HepG2 (cell line): ENCODE measurements around the gene SPACA5B. TPM values are rescaled to one million over a fixed set of nuclear protein-coding genes. Genes with fewer than 3 reads are reported as not detected.

Experiments
- ATAC-seq: fragments of 200-7000 bp; cut with Tn5 transposase; 3 replicates; pipeline ENCODE4 v1.9.1; 2020; ENCODE audit warnings: mild to moderate bottlenecking, moderate library complexity
- BruUV-seq: library from RNA; stranded (reverse); fragments of 400-500 nt; replicated peaks from 2 replicates; lab custom pipeline; 2021; lab: Mats Ljungman, UMichigan
- CTCF ChIA-PET: fragments of 300-600 bp; formaldehyde crosslinking; extraction: SDS; loops from one replicate; lab custom pipeline; 2021; ENCODE audit warnings: low total read pairs, inconsistent platforms, low intra/inter-chr PET ratio; lab: Yijun Ruan, JAX
- POLR2A ChIA-PET: fragments of 350-600 bp; sonication (Branson Sonifier 250); formaldehyde crosslinking; loops from one replicate; lab custom pipeline; 2020; ENCODE audit warnings: antibody characterized with exemption, inconsistent platforms; lab: Yijun Ruan, JAX
- DNase-seq: peaks from one replicate; pipeline ENCODE4 v3.0.0-alpha.2; 2015; ENCODE audit warnings: low spot score
- FAIRE-seq: peaks from 3 replicates; lab custom pipeline; 2011; peaks lifted over from hg19 to GRCh38; lab: Jason Lieb, UNC
- H2AFZ ChIP-seq: one replicate; pipeline ENCODE4 v1.6.1; 2011; ENCODE audit warnings: low read length, inconsistent platforms
- H3K27ac ChIP-seq: fragments of 300-600 bp; 3 replicates; pipeline ENCODE4 v1.8.0; 2011; ENCODE audit warnings: mixed run types, mild to moderate bottlenecking, mixed read lengths, low read length, inconsistent platforms; ENCODE audit not compliant: insufficient read depth; ENCODE audit errors: extremely low read length
- H3K27me3 ChIP-seq, 2 experiments: fragments of 200-600 bp in 1 of 2; 2 replicates in 1 of 2; 3 replicates in 1 of 2; pipeline versions ENCODE4 v1.6.0 to v1.8.0; 2011; ENCODE audit warnings: low read length in 2 of 2, mild to moderate bottlenecking in 2 of 2, moderate library complexity in 2 of 2, inconsistent platforms in 1 of 2; ENCODE audit not compliant: insufficient read depth in 2 of 2, control insufficient read depth in 1 of 2
- H3K36me3 ChIP-seq, 2 experiments: fragments of 200-600 bp in 1 of 2; replicated peaks in 1 of 2; 2 replicates in 1 of 2; 3 replicates in 1 of 2; pipeline versions ENCODE4 v1.5.1 to v1.8.0; 2011; ENCODE audit warnings: low read length in 2 of 2, inconsistent platforms in 1 of 2; ENCODE audit not compliant: insufficient read depth in 2 of 2, control insufficient read depth in 1 of 2
- H3K4me1 ChIP-seq: 2 replicates; pipeline ENCODE4 v1.5.1; 2012; ENCODE audit warnings: low read length, inconsistent platforms; ENCODE audit not compliant: insufficient read depth
- H3K4me2 ChIP-seq: 2 replicates; pipeline ENCODE4 v1.6.0; 2011; ENCODE audit warnings: low read depth, low read length, inconsistent platforms
- H3K4me3 ChIP-seq, 3 experiments: fragments of 200-600 bp in 1 of 3; sonication (generic), shearing (Covaris generic) in 1 of 3; replicated peaks in 1 of 3; 2 replicates each; pipeline ENCODE4 v1.5.1; 2011 to 2016; ENCODE audit warnings: low read length in 3 of 3, inconsistent platforms in 2 of 3, low read depth in 2 of 3, mild to moderate bottlenecking in 2 of 3, control low read depth in 1 of 3, mixed read lengths in 1 of 3; ENCODE audit not compliant: insufficient read depth in 1 of 3
- H3K79me2 ChIP-seq: one replicate; pipeline ENCODE4 v1.6.1; 2011; ENCODE audit warnings: low read length, inconsistent platforms; ENCODE audit not compliant: insufficient read depth
- H3K9ac ChIP-seq: 2 replicates; pipeline ENCODE4 v1.6.0; 2011; ENCODE audit warnings: mild to moderate bottlenecking, low read depth, low read length, inconsistent platforms; ENCODE audit not compliant: insufficient read depth
- H3K9me3 ChIP-seq: 2 replicates; pipeline ENCODE4 v1.5.1; 2012; ENCODE audit warnings: mild to moderate bottlenecking, low read length
- H4K20me1 ChIP-seq: 2 replicates; pipeline ENCODE4 v1.6.0; 2011; ENCODE audit warnings: inconsistent platforms, mild to moderate bottlenecking, low read length, moderate library complexity; ENCODE audit not compliant: insufficient read depth
- DMAP1 ChIP-seq: IDR thresholded peaks from 2 replicates; pipeline ENCODE4 v1.6.1; 2016
- GLI4 ChIP-seq: sonication (generic); formaldehyde crosslinking; IDR thresholded peaks from 2 replicates; pipeline ENCODE4 v1.5.1; 2020; ENCODE audit warnings: missing genetic modification reagents, mild to moderate bottlenecking, moderate library complexity, borderline replicate concordance
- HNF4A ChIP-seq: sonication (generic); formaldehyde crosslinking; IDR thresholded peaks from 2 replicates; pipeline ENCODE4 v1.4.0; 2020; ENCODE audit warnings: missing genetic modification reagents
- NFE2L1 ChIP-seq: sonication (generic); formaldehyde crosslinking; IDR thresholded peaks from 2 replicates; pipeline ENCODE4 v1.4.0; 2020; ENCODE audit warnings: missing genetic modification reagents, mild to moderate bottlenecking, borderline replicate concordance
- RAD21 ChIP-seq: fragments of 450-650 bp; formaldehyde crosslinking; IDR thresholded peaks from 2 replicates; pipeline ENCODE4 v1.5.0; 2020; ENCODE audit warnings: mild to moderate bottlenecking
- SALL1 ChIP-seq: sonication (generic); formaldehyde crosslinking; IDR thresholded peaks from 2 replicates; pipeline ENCODE4 v1.8.0; 2022; ENCODE audit warnings: mild to moderate bottlenecking, missing genetic modification reagents
- ZBTB40 ChIP-seq, 2 experiments: fragments of 450-650 bp in 1 of 2; sonication (generic) in 1 of 2; formaldehyde crosslinking in 1 of 2; IDR thresholded peaks; 2 replicates each; pipeline versions ENCODE4 v1.6.1 to v1.8.0; 2016 to 2022; ENCODE audit warnings: antibody characterized with exemption in 1 of 2, mild to moderate bottlenecking in 1 of 2, missing genetic modification reagents in 1 of 2
- ZC3H4 ChIP-seq: sonication (generic); formaldehyde crosslinking; IDR thresholded peaks from 2 replicates; pipeline ENCODE4 v1.4.0; 2020; ENCODE audit warnings: missing genetic modification reagents, borderline replicate concordance
- ZNF501 ChIP-seq: sonication (generic); formaldehyde crosslinking; IDR thresholded peaks from 2 replicates; pipeline ENCODE4 v1.5.1; 2020; ENCODE audit warnings: mild to moderate bottlenecking, moderate library complexity, missing genetic modification reagents
- ZNF503 ChIP-seq: sonication (generic); formaldehyde crosslinking; IDR thresholded peaks from 2 replicates; pipeline ENCODE4 v1.4.0; 2020; ENCODE audit warnings: missing genetic modification reagents
- ZNF589 ChIP-seq: sonication (generic); formaldehyde crosslinking; conservative IDR thresholded peaks from 2 replicates; pipeline ENCODE4 v1.8.0; 2022; ENCODE audit warnings: mild to moderate bottlenecking, moderate library complexity, missing genetic modification reagents
- WGBS: methylation state at CpG from one replicate; pipeline ENCODE4 v1.1.6; 2017; ENCODE audit warnings: low lambda C conversion rate; 5-methylcytosine and 5-hydroxymethylcytosine counted together
- in situ Hi-C: cut with HindIII; loops from 2 replicates; pipeline ENCODE4 v1.10.0; 2017; ENCODE audit warnings: low pct_unique_long_range_greater_than_20kb; ENCODE audit not compliant: extremely low pct_ligation_motif_present
- intact Hi-C: fragments of 100-400 bp; cut with micrococcal nuclease; formaldehyde crosslinking; loops from one replicate; pipeline ENCODE4 v1.10.0; 2022; ENCODE audit not compliant: unreplicated experiment
- polyA plus RNA-seq, 8 experiments: library from polyadenylated mRNA; depleted of rRNA in 3 of 8; stranded (reverse) in 7 of 8; unstranded in 1 of 8; fragments of >200 nt; fragmentation: Illumina TruSeq in 4 of 8; extraction: Trizol in 4 of 8; gene quantifications; 2 replicates each; pipeline versions ENCODE4 v1.2.1 to v1.2.3, GENCODE V29; 2011 to 2016; ENCODE audit warnings: low read depth in 4 of 8, missing spikeins in 1 of 8, mixed read lengths in 1 of 8; ENCODE audit not compliant: insufficient read depth in 1 of 8
- total RNA-seq, 5 experiments: library from RNA; depleted of rRNA; stranded (reverse); fragments of >200 nt; fragmentation: Illumina TruSeq; extraction: Trizol; gene quantifications; 2 replicates each; pipeline ENCODE4 v1.2.3, GENCODE V29; 2016; ENCODE audit warnings: low read depth in 1 of 5

Gene SPACA5B
- total and polyA plus RNA-seq, 2 of the 13 experiments (the other 11 are each of a cell fraction or from before 2014, with no cell fraction given) = not detected

GRCh38 chrX:48165241-48165640 lies 34.8 kb downstream of the SPACA5B start:
- Histone ChIP-seq H3K9me3 (no peaks in the 10 kb centered on the region), H3K4me3 (no peak overlapping the region), H4K20me1 (no peaks in the 10 kb centered on the region), H3K79me2 (no peaks in the 10 kb centered on the region), H3K27me3 (no peaks in the 10 kb centered on the region), H2AFZ (no peak overlapping the region), H3K4me2 (no peak overlapping the region), H3K27ac (no peak overlapping the region), H3K4me1 (no peaks in the 10 kb centered on the region), H3K9ac (no peak overlapping the region), H3K36me3 (no peaks in the 10 kb centered on the region)
- intact Hi-C loops (no loop called here), in situ Hi-C loops (no loop called here)
- FAIRE-seq (no peak), ATAC-seq (no peak), DNase-seq (no peak)
- WGBS = 33% methylated on average over 10 of the region's 12 CpGs
- ChIA-PET POLR2A (no interaction called here), CTCF (no interaction called here)
- BruUV-seq = no TSS peak
- TF ChIP-seq GLI4 (CRISPR knock-in tag) (no peak), ZC3H4 (CRISPR knock-in tag) (no peak), SALL1 (CRISPR knock-in tag) (no peak), ZBTB40 (IDR thresholded peaks at IDR 0.05) (no peak), ZBTB40 (CRISPR knock-in tag; IDR thresholded peaks at IDR 0.05) (no peak), ZNF503 (CRISPR knock-in tag) (no peak), DMAP1 (CRISPR knock-in tag) (no peak), ZNF501 (CRISPR knock-in tag) (no peak), NFE2L1 (no peak), ZNF589 (CRISPR knock-in tag) (no peak), HNF4A (CRISPR knock-in tag) (no peak), RAD21 (CRISPR knock-in tag) (no peak)
